ENCODE measurements around the gene APOE. TPM values are rescaled to one million over a fixed set of nuclear protein-coding genes. Genes with fewer than 3 reads are reported as not detected.

Gene APOE
- total RNA-seq, 1 donor from 2014 or later = 151 TPM

- peak within 1 kb of the TSS; percentile 90 for H3K27ac Mint-ChIP-seq (ENCODE audit: unreplicated experiment)
- no peaks in the 10 kb centered on the region for H3K27me3 Mint-ChIP-seq (ENCODE audit: unreplicated experiment)
- DNase-seq (ENCODE audit: extremely low spot score, unreplicated experiment) = no peak
- H3K9me3 Mint-ChIP-seq (ENCODE audit: unreplicated experiment) = no peaks in the 10 kb centered on the region
- TF ChIP-seq CTCF (IDR thresholded peaks at IDR 0.05) = peak; percentile 27
- peak within 1 kb of the TSS; percentile 92 for H3K4me3 Mint-ChIP-seq (ENCODE audit: unreplicated experiment)
- peaks cover 22% of the 10 kb centered on the region for H3K4me1 Mint-ChIP-seq (ENCODE audit: unreplicated experiment)
- H3K36me3 Mint-ChIP-seq (ENCODE audit: unreplicated experiment) = peaks cover 27% of the 10 kb centered on the region
Measured at GRCh38 chr19:44891016-44891882, 14.3 kb upstream of the APOE start, which contains the start of gene TOMM40. Gene TOMM40, plus strand, starts transcription at chr19:44891254. Its CDS starts 162 bp downstream, at chr19:44891416.

GRCh38 chr19:44892932-44893331, 12.7 kb upstream of the APOE start:
- no peak overlapping the region for H3K27ac Mint-ChIP-seq (ENCODE audit: unreplicated experiment)
- H3K27me3 Mint-ChIP-seq (ENCODE audit: unreplicated experiment) = no peaks in the 10 kb centered on the region
- DNase-seq (ENCODE audit: extremely low spot score, unreplicated experiment) = no peak
- H3K9me3 Mint-ChIP-seq (ENCODE audit: unreplicated experiment) = no peaks in the 10 kb centered on the region
- H3K36me3 Mint-ChIP-seq (ENCODE audit: unreplicated experiment) = peaks cover 18% of the 10 kb centered on the region
- TF ChIP-seq CTCF (IDR thresholded peaks at IDR 0.05) = no peak
- H3K4me3 Mint-ChIP-seq (ENCODE audit: unreplicated experiment) = peak overlapping the region; percentile 92
- H3K4me1 Mint-ChIP-seq (ENCODE audit: unreplicated experiment) = peaks cover 22% of the 10 kb centered on the region

GRCh38 chr19:44893332-44894051, 12.1 kb upstream of the APOE start:
- Mint-ChIP-seq H3K27me3 (ENCODE audit: unreplicated experiment) (no peaks in the 10 kb centered on the region), H3K36me3 (ENCODE audit: unreplicated experiment) (peaks cover 17% of the 10 kb centered on the region), H3K4me1 (ENCODE audit: unreplicated experiment) (peaks cover 22% of the 10 kb centered on the region), H3K9me3 (ENCODE audit: unreplicated experiment) (no peaks in the 10 kb centered on the region), H3K27ac (ENCODE audit: unreplicated experiment) (no peak overlapping the region), H3K4me3 (ENCODE audit: unreplicated experiment) (peak overlapping the region; percentile 26)
- TF ChIP-seq CTCF (IDR thresholded peaks at IDR 0.05) = no peak
- no peak for DNase-seq (ENCODE audit: extremely low spot score, unreplicated experiment)

- Mint-ChIP-seq H3K27ac (ENCODE audit: unreplicated experiment) (no peak overlapping the region), H3K4me1 (ENCODE audit: unreplicated experiment) (peaks cover 21% of the 10 kb centered on the region), H3K4me3 (ENCODE audit: unreplicated experiment) (no peak overlapping the region), H3K36me3 (ENCODE audit: unreplicated experiment) (peaks cover 17% of the 10 kb centered on the region), H3K27me3 (ENCODE audit: unreplicated experiment) (no peaks in the 10 kb centered on the region), H3K9me3 (ENCODE audit: unreplicated experiment) (no peaks in the 10 kb centered on the region)
- DNase-seq (ENCODE audit: extremely low spot score, unreplicated experiment) = no peak
- TF ChIP-seq CTCF (IDR thresholded peaks at IDR 0.05) = no peak
Measured at GRCh38 chr19:44894052-44894400, 11.6 kb upstream of the APOE start.

- Mint-ChIP-seq H3K27ac (ENCODE audit: unreplicated experiment) (no peak overlapping the region), H3K9me3 (ENCODE audit: unreplicated experiment) (no peaks in the 10 kb centered on the region), H3K4me1 (ENCODE audit: unreplicated experiment) (peaks cover 17% of the 10 kb centered on the region), H3K4me3 (ENCODE audit: unreplicated experiment) (no peak overlapping the region), H3K36me3 (ENCODE audit: unreplicated experiment) (peaks cover 19% of the 10 kb centered on the region), H3K27me3 (ENCODE audit: unreplicated experiment) (no peaks in the 10 kb centered on the region)
- no peak for DNase-seq (ENCODE audit: extremely low spot score, unreplicated experiment)
- TF ChIP-seq CTCF (IDR thresholded peaks at IDR 0.05) = no peak
Measured at GRCh38 chr19:44894946-44895345, 10.7 kb upstream of the APOE start.
